ENCODE data around the gene CYP4F3. TPM values are rescaled to one million over a fixed set of nuclear protein-coding genes. Genes with fewer than 3 reads are reported as not detected.
"Not testable (repeated sequence)": the region's sequence is repeated elsewhere in the genome, so short reads cannot be mapped to it uniquely, and the experiment has no call there.

CYP4F3 gene
- total RNA-seq, 1 donor from 2014 or later = 0.24 TPM

DNA sequence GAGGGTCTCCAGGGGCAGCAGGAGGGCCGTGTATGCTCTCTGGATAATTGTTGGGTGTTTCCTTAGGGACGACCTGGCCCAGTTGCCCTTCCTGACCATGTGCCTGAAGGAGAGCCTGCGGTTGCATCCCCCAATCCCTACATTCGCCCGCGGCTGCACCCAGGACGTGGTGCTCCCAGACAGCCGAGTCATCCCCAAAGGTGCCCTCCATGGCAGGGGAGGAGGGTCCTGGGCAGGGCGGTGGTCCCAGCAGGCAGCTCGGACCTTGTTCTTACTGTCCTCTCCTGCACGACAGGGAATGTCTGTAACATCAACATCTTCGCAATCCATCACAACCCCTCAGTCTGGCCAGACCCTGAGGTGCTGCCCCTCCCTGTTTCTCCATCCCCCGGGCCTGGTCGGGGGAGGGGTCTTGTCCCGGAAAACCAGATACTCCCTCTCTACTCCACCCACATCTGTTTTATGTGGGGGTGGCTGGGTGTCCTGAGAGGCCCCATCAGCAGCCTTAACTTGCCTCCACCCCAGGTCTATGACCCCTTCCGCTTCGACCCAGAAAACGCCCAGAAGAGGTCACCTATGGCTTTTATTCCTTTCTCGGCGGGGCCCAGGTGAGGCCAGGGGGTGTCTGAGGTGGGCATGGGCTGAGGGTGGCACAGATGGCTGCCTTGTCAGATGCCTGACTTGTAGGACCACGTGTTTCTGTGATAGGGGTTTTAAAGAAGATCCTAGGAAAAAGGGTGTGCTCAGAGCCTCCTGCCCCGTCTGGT lies 12.3 kb upstream of the CYP4F3 start:
- ATAC-seq (ENCODE audit: poor library complexity) (no peak), DNase-seq (no peak)
- intact Hi-C loops (cut with DNase I) = loop anchor here (5.0 kb wide), 1 partner anchor 554 kb away; no protein-coding TSS in a partner anchor

DNA sequence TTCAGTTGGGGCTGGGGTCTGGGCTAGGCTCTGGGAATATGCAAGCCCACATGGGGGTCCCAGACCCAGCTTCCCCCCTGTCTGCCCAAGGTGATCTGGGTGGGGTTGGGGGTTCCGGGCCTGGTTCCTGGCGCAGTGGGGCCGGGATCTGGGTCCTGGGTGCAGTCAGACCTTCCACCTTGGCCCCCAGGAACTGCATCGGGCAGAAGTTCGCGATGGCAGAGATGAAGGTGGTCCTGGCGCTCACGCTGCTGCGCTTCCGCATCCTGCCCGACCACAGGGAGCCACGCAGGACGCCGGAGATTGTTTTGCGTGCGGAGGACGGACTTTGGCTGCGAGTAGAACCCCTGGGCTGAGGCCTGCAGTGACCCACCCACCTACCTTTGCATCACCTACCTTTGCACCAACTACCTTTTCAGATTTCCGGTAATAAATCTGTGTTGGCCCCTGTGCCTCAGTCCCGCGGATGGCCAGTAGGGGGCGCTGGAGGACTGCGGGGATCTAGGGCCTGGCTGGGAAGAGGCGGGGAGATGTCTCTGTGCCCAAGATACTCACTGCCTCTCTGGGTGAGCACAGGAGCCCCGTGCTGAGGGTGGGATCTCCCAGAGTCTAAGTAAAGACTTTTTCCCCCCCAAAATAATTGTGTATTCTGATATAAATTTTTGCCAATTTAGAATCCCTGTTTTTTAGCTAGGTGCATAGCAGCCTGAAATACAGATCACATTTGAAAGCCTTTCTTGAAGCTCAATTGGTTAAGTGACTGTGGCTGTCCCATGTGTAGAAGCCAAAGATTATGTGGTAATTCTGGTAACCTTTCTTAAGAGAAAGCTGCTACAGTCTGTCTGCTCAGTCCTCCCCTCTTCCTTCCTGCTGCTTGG lies 11.5 kb upstream of the CYP4F3 start:
- intact Hi-C loops (cut with DNase I) = loop anchor here (5.0 kb wide), 1 partner anchor 553 kb away; no protein-coding TSS in a partner anchor
- ATAC-seq (ENCODE audit: poor library complexity) (peak; percentile 92), DNase-seq (peak; percentile 89)

DNA sequence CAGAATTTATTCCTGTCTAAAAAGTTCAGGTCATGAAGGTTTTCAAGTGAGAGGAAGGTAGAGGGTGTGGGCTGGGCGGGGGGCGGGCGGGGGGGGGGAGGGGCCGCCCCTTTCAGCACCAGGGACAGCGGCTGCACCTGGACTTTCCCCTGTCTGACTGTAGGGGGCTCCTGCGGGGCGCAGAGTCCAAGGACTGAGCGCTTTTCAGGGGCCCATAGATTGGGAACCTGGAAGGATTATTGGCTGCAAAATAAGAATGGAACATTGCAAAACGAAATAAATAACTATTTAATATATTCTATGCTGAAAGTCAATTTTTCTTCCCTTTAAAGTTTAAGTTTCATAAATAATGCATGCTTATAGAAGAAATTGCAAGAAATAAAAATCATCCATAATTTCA lies 8.9 kb upstream of the CYP4F3 start:
- no peak for DNase-seq
- intact Hi-C loops (cut with DNase I) = loop anchor here (5.0 to 10.0 kb wide), 2 partner anchors 180 to 233 kb away; no protein-coding TSS in a partner anchor
- ATAC-seq (ENCODE audit: poor library complexity) = no peak

DNA sequence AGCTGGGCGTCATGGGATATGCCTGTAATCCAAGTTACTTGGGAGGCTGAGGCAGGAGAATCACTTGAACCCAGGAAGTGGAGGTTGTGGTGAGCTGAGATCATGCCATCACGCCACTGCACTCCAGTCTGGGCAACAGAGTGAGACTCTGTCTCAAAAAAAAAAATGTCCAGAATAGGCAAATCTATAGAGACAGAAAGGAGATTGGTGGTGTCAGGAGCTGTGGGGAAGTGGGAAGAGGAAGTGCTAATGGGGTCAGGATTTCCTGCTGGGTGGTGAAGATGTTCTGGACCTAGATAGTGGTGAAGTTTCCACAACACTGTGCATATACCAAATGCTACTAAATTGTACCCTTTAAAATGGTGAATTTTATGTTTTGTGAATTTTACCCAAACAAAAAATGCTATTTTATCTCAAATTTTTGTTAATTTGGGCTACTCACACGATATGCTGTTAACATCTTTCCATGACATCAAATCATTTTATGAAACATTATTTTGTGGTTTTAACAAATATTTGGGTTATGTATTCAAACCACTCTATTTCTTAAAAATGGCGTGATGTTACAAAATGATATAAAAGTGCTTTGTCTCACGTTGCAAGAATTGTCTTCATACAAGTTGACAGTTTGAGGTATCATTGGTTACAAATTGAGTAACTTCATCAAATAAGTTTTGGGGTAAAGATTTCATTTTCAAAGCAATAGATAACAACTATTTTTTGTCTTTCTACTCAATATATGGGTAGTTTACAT lies 7.4 kb upstream of the CYP4F3 start:
- DNase-seq = no peak
- ATAC-seq (ENCODE audit: poor library complexity) = peak; percentile 41
- intact Hi-C loops (cut with DNase I) = loop anchor here (5.0 to 10.0 kb wide), 2 partner anchors 179 to 232 kb away; no protein-coding TSS in a partner anchor

DNA sequence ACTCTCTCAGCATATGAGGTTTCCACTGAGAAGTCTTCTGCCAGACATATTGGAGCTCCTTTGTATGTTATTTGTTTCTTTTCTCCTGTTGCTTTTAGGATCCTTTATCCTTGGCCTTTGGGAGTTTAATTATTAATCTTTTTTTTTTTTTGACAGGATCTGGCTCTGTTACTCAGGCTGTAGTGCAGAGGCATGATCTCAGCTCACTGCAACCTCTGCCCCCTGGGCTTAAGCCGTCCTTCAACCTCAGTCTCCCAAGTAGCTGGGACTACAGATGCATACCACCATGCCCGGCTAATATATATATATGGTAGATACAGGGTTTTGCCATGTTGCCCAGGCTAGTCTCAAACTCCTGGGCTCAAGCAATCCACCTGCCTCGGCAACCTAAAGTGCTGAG lies 6.6 kb upstream of the CYP4F3 start:
- DNase-seq (no peak), ATAC-seq (ENCODE audit: poor library complexity) (no peak)
- intact Hi-C loops (cut with DNase I) = loop anchor here (5.0 to 10.0 kb wide), 2 partner anchors 178 to 231 kb away; no protein-coding TSS in a partner anchor

DNA sequence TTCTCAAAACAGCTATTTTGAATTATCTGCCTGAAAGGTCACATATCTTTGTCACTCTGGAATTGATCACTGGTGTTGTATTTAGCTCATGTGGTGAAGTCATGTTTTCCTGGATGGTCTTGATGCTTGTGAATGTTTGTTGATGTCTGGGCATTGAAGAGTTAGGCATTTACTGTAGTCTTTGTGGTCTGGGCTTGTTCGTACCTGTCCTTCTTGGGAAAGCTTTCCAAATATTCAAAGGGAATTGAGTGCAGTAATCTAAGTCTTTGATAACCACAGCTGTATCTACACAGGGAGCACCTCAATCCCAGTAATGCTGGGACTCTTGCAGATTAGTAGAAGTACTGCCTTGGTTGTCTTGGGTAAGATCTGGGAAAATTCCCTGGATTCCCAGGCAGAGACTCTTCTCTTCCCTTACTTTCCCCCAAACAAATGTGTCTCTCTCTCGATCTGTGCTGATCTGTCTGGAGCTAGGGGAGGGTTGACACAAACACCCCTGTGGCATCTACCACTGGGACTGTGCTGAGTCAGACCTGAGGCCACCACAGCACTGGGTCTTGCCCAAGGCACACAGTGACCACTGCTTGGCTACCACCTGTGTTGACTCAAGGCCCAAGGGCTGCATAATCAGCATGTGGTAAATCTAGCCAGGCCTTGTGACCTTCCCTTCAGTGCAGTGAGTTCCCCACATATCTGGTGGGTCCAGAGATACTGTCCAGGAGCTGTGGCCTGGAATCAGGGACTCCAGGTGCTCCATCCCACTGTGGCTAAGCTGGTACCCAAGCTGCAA lies 5.5 kb upstream of the CYP4F3 start:
- intact Hi-C loops (cut with DNase I) = loop anchor here (10.0 kb wide), 1 partner anchor 230 kb away; no protein-coding TSS in a partner anchor
- no peak for ATAC-seq (ENCODE audit: poor library complexity)
- no peak for DNase-seq

DNA sequence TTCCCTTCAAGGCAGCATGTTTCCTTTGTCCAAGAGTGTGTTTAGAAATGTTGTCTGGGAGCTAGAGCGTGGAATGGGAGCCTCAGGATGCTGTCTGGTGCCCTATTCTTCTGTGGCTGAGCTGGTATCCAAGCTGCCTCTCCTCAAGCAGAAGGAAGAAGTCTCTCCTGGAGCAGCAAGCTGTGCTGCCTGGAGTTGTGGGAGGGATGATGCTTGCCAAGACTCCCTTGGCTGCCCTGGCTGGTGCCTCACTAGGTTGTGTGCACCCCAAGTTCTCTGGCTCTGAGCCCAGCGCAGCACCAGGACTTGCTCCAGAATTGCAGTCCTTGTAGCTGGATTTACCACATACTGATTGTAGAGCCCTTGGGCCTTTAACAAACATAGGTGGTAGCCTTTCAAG lies 4.7 kb upstream of the CYP4F3 start:
- no peak for DNase-seq
- no peak for ATAC-seq (ENCODE audit: poor library complexity)
- intact Hi-C loops (cut with DNase I) = loop anchor here (10.0 kb wide), 1 partner anchor 229 kb away; no protein-coding TSS in a partner anchor

DNA sequence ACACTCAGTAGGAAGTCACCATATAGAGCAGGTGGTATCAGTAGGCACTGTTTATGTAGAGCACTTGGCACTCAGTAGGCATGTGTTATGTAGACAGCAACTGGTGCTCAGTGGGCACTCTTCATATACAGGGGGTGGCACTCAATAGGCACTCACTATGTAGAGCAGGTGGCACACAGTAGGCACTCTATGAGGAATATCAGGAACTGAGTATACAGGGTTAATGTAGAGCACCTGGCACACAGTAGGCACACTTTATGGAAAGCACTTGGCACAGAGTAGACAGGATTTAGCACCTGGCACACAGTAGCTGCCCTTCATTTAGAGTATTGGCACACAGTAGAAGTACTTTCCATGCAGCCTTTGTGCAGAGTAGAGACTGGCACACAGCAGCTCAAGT lies 1.1 kb upstream of the CYP4F3 start:
- ATAC-seq (ENCODE audit: poor library complexity) = no peak
- DNase-seq = no peak
- intact Hi-C loops (cut with DNase I) = loop anchor here (10.0 kb wide), 1 partner anchor 225 kb away; no protein-coding TSS in a partner anchor

DNA sequence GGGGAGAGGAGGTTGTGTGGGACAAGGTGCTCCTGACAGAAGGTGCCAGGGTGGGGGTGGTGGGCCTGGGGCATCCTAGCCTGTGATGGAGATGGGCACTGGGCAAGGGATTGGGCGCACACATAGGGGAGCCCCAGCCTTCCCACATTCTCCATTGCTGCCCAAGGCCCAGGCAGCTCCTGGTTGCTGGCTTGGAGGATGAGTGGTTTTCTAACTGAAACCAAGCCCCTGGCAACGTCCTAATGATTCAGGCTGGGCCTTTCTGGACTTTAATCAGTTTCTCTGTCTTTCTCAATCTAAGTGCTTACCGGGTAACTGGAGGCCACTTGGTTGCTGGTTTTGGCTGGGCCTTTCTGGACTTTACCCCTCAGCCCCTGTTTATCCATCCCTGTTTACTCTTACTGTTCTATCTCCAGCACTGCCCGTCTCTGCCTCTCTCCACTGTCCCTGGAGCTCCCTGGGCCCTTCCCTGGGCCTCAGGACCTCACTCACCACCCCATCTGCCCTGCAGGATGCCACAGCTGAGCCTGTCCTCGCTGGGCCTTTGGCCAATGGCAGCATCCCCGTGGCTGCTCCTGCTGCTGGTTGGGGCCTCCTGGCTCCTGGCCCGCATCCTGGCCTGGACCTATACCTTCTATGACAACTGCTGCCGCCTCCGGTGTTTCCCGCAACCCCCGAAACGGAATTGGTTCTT lies 354 bp downstream of the CYP4F3 start:
- intact Hi-C loops (cut with DNase I) = no loop called here
- ATAC-seq (ENCODE audit: poor library complexity) (no peak), DNase-seq (no peak)

DNA sequence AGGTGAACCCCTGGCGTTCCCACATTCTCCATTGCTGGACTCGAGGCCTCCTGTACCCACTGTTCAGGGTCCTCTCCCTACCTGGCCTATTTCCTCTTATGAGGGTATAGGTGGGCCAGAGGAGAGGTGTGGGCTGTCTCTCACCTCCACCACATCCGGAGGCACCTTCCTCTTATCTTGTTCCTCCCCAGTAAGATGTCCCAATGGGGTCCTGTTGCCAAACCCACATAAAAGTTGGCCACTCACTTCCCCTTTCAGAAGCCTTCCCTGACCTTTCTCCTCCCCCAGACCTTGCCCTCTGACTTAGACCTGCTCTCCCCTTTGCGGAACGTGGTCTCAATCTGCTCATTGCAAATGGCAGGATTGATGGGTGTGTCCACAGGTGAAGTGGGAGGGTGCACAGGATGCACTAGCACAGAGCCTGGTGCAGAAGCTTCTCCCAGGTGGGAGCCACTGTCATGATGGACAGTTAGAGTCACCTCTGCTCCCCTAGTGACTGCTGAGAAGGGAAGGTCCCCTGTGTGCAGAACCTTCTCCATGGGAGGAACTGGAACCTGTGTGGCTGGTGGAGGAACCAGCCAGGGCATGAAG lies 1.3 kb downstream of the CYP4F3 start:
- intact Hi-C loops (cut with DNase I) = no loop called here
- no peak for ATAC-seq (ENCODE audit: poor library complexity)
- DNase-seq = no peak

DNA sequence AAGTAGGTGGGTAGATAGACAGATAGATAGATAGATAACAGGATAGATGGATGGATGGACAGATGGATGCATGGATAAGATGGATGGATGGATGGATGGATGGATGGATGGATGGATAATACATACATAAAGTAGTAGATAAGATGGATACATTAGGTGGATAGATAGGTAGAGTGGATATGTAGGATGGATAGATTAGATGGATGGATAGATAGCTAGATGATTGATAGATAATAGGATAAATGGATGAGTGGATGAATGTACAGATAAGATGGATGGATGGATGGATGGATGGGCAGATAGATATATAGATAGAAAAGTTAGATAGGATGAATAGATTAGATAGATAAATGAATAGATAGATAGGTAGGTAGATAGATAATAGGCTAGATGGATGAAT lies 2.1 kb downstream of the CYP4F3 start:
- intact Hi-C loops (cut with DNase I) = no loop called here
- DNase-seq (no peak), ATAC-seq (ENCODE audit: poor library complexity) (no peak)

DNA sequence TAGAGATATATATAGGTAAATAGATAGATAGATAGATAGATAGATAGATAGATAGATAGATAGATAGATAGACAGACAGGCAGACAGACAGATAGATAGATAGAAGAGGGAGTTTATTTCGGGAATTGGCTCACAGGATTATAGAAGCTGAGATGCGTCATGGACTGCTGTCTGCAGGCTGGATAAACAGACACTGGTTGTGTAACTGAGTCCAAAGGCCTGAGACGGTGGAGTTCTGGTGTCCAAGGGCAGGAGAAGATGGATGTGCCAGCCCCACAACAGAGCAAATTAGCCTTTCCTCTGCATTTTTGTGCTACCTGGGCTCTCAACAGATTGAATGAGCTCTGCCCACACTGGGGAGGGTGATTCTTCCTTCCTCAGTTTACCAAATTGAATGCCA lies 2.7 kb downstream of the CYP4F3 start:
- intact Hi-C loops (cut with DNase I) = no loop called here
- ATAC-seq (ENCODE audit: poor library complexity) (no peak), DNase-seq (no peak)

DNA sequence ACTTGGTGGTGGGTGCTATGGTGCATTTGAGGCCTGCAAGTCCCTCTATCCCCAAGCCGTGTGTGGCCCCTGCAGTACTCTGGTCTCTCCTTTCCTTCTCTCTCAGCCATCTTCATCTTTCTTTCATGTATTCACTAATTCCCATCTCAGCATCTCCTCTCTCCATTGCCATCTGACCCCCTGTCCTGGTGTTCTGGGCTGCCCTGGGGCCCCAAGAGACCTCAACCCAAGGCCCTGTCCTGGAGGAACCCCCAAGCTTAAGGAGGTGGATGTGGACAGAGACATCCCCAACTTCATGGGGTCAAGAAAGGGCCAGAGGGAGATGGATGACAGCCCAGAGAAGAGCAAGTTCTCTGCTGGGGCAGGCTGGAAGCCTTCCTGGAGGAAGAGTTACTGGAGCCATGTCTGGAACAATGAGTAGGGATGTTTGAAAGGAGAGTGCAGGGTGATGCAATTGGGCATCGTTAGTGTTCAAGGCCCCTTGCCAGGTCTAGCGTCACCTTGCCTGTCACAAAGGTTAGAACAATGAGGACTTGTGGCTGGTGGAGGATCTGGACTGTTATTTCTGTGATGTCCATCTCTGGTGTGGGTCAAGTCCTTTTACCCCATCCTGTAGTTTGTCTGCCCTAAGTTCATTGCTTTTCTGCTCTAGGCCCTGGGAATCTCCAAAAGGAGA lies 3.5 kb downstream of the CYP4F3 start:
- intact Hi-C loops (cut with DNase I) = no loop called here
- ATAC-seq (ENCODE audit: poor library complexity) = no peak
- DNase-seq = no peak

DNA sequence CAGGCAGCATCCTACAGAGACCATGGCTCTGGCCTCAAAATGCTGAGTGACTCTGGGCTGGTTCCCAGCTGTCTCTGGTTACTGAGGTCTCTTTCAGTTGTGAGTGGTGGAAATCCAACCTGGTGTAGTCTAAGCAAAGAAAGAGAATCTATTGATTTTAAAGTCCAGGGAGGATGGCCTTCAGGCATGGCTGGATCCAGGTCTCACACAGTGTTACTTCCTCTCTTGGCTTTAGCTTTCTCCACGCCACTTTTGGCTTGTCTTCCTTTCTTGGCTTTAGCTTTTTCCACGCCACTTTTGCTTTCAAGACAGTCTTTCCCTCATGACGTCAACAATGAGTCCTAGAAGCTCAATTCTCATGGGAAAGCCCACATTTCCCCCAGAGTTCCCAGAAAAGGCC lies 4.1 kb downstream of the CYP4F3 start:
- intact Hi-C loops (cut with DNase I) = no loop called here
- ATAC-seq (ENCODE audit: poor library complexity) (no peak), DNase-seq (no peak)

DNA sequence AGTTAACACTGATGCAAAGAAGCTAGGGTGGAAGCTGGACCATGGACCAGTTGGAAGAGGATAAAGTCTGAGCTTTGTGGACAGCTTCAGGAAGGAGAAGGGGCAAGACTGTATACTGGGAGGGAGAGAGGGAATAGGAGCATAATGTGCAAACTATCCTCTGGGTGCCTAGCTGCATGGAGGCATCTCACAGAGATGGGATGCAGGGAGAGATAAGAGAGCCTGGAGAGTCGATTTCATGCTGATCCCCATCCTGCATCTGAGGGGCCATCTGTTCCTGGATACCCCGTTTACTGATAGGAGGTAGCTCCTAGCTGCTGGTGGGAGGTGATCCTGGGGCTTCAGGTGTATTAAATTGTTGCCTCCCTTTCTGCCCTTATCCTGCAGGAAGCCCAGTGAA lies 8.8 kb downstream of the CYP4F3 start:
- no peak for ATAC-seq (ENCODE audit: poor library complexity)
- no peak for DNase-seq
- intact Hi-C loops (cut with DNase I) = no loop called here

DNA sequence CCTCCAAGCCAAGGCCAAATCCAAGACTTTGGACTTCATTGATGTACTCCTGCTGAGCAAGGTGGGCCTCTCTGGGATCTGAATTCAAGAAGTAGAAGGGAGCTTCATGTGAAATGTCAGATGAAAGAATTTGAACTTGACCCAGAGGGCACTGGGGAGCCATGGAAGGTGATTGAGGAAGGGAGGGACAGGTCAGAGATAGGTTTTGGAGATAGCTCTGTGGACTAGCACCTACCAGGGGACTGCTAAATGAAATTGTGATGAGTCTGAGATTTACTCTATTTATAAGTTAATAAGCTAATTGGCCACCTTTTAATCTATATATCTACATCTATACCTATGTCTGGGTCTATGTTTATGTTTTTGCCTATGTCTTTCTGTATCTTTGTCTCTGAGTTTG lies 9.4 kb downstream of the CYP4F3 start:
- ATAC-seq (ENCODE audit: poor library complexity); intact Hi-C loops (cut with DNase I); DNase-seq: not testable (repeated sequence)

DNA sequence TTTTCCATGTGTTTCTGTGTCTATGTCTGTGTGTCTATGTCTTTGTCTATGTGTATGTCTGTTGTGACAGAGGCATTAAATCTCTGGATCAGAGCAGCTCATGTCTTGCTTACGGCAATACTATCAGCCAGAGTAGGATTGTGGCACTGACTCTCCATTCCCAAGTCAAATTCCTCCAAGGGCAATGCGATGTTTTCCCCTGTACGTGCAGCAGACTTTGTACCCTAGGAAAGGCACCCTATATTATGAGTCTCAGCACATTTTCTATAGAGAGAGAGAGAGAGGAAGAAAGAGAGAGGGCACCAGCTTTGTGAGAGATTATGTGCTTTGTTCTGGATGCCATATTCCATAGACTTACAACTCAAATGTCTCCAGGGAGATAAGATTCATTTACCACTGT lies 11.1 kb downstream of the CYP4F3 start:
- DNase-seq = no peak
- ATAC-seq (ENCODE audit: poor library complexity) = no peak
- intact Hi-C loops (cut with DNase I) = no loop called here

All from Right ventricle myocardium superior (tissue), 1 donor.